ENCODE measurements around the gene FAM13A. TPM values are rescaled to one million over a fixed set of nuclear protein-coding genes. Genes with fewer than 3 reads are reported as not detected.

The FAM13A gene
- total and polyA plus RNA-seq, 2 donors (not counting 1 experiment from before 2014, with no cell fraction given), result 0.51 to 2.1 TPM

- POLR2A ChIA-PET, result no interaction called here
- DNase-seq (no peak), ATAC-seq (ENCODE audit: low read depth) (no peak)
- Histone ChIP-seq H3K36me3 (replicated peaks in 1 of 2; ENCODE audit: control extremely low read depth in 1 of 2, control insufficient read depth in 1 of 2, extremely low read depth in 1 of 2, insufficient read depth in 2 of 2, low read length in 1 of 2) (no peaks in the 10 kb centered on the region), H3K4me1 (ENCODE audit: control insufficient read depth in 2 of 2, insufficient read depth in 2 of 2, low read length in 2 of 2) (no peaks in the 10 kb centered on the region), H3K27ac (ENCODE audit: low read length in 2 of 2) (no peak overlapping the region), H3K27me3 (replicated peaks in 1 of 4; ENCODE audit: control extremely low read depth in 1 of 4, control insufficient read depth in 3 of 4, insufficient read depth in 4 of 4, low read length in 3 of 4) (no peaks in the 10 kb centered on the region), H3K9ac (ENCODE audit: low read length) (no peak overlapping the region), H3K9me3 (ENCODE audit: control extremely low read depth in 1 of 3, control insufficient read depth in 2 of 3, insufficient read depth in 1 of 3, low read length in 2 of 3) (peaks cover 0 to 4% (median 3%) of the 10 kb centered on the region in 3 donors), H3K79me2 (ENCODE audit: control insufficient read depth, insufficient read depth, low read length) (no peaks in the 10 kb centered on the region), H4K20me1 (ENCODE audit: control insufficient read depth, insufficient read depth, low read length, poor library complexity, severe bottlenecking) (no peaks in the 10 kb centered on the region), H3K4me2 (replicated peaks; ENCODE audit: low read depth, low read length, poor library complexity, severe bottlenecking) (no peak overlapping the region), H2AFZ (ENCODE audit: insufficient read depth, low read depth, low read length, poor library complexity, severe bottlenecking) (no peak overlapping the region), H3K4me3 (ENCODE audit: control extremely low read depth in 1 of 5, extremely low read depth in 1 of 5, insufficient read depth in 1 of 5, low read depth in 2 of 5, low read length in 4 of 5) (no peak overlapping the region)
- Mint-ChIP-seq H3K27ac (no peak overlapping the region), H3K4me1 (no peaks in the 10 kb centered on the region), H3K27me3 (no peaks in the 10 kb centered on the region), H3K9me3 (ENCODE audit: insufficient read depth) (peaks cover 3% of the 10 kb centered on the region), H3K4me3 (no peak overlapping the region)
- TF ChIP-seq EZH2 (IDR thresholded peaks at IDR 0.05; ENCODE audit: borderline replicate concordance, insufficient read depth, low read depth, low read length, poor library complexity, severe bottlenecking) (no peak), CTCF (IDR thresholded peaks at IDR 0.05) (no peak)
- CTCF ChIA-PET, result no interaction called here
- intact Hi-C loops (cut with micrococcal nuclease), result no loop called here
- 94% methylated on average over 2 of the region's 5 CpGs for WGBS (ENCODE audit: insufficient coverage)
These were observed 47.1 kb downstream of the FAM13A start for GRCh38 chr4:89009761-89010369.

GRCh38 chr4:89009115-89009514 is 47.9 kb downstream of the FAM13A start:
- Histone ChIP-seq H3K4me3 (ENCODE audit: control extremely low read depth in 1 of 5, extremely low read depth in 1 of 5, insufficient read depth in 1 of 5, low read depth in 2 of 5, low read length in 4 of 5) (no peak overlapping the region), H3K4me2 (replicated peaks; ENCODE audit: low read depth, low read length, poor library complexity, severe bottlenecking) (no peak overlapping the region), H3K36me3 (replicated peaks in 1 of 2; ENCODE audit: control extremely low read depth in 1 of 2, control insufficient read depth in 1 of 2, extremely low read depth in 1 of 2, insufficient read depth in 2 of 2, low read length in 1 of 2) (no peaks in the 10 kb centered on the region), H3K27ac (ENCODE audit: low read length in 2 of 2) (no peak overlapping the region), H4K20me1 (ENCODE audit: control insufficient read depth, insufficient read depth, low read length, poor library complexity, severe bottlenecking) (no peaks in the 10 kb centered on the region), H3K79me2 (ENCODE audit: control insufficient read depth, insufficient read depth, low read length) (no peaks in the 10 kb centered on the region), H3K9me3 (ENCODE audit: control extremely low read depth in 1 of 3, control insufficient read depth in 2 of 3, insufficient read depth in 1 of 3, low read length in 2 of 3) (peaks cover 0 to 4% (median 0%) of the 10 kb centered on the region in 3 donors), H3K9ac (ENCODE audit: low read length) (no peak overlapping the region), H3K4me1 (ENCODE audit: control insufficient read depth in 2 of 2, insufficient read depth in 2 of 2, low read length in 2 of 2) (no peaks in the 10 kb centered on the region), H3K27me3 (replicated peaks in 1 of 4; ENCODE audit: control extremely low read depth in 1 of 4, control insufficient read depth in 3 of 4, insufficient read depth in 4 of 4, low read length in 3 of 4) (no peaks in the 10 kb centered on the region), H2AFZ (ENCODE audit: insufficient read depth, low read depth, low read length, poor library complexity, severe bottlenecking) (no peak overlapping the region)
- no peaks in the 10 kb centered on the region for H3K27me3 Mint-ChIP-seq
- ATAC-seq (ENCODE audit: low read depth), result no peak
- TF ChIP-seq EZH2 (IDR thresholded peaks at IDR 0.05; ENCODE audit: borderline replicate concordance, insufficient read depth, low read depth, low read length, poor library complexity, severe bottlenecking) (no peak), CTCF (IDR thresholded peaks at IDR 0.05) (no peak)
- H3K9me3 Mint-ChIP-seq (ENCODE audit: insufficient read depth), result no peaks in the 10 kb centered on the region
- ChIA-PET POLR2A (no interaction called here), CTCF (no interaction called here)
- no CpG with 5 or more reads among the region's 3 CpGs for WGBS (ENCODE audit: insufficient coverage)
- H3K27ac Mint-ChIP-seq, result no peak overlapping the region
- intact Hi-C loops (cut with micrococcal nuclease), result no loop called here
- H3K4me1 Mint-ChIP-seq, result no peaks in the 10 kb centered on the region
- H3K4me3 Mint-ChIP-seq, result no peak overlapping the region
- DNase-seq, result no peak
